ENCODE data around the gene ARL5C.

Gene ARL5C, protein sequence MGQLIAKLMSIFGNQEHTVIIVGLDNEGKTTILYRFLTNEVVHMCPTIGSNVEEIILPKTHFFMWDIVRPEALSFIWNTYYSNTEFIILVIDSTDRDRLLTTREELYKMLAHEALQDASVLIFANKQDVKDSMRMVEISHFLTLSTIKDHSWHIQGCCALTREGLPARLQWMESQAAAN

DNA sequence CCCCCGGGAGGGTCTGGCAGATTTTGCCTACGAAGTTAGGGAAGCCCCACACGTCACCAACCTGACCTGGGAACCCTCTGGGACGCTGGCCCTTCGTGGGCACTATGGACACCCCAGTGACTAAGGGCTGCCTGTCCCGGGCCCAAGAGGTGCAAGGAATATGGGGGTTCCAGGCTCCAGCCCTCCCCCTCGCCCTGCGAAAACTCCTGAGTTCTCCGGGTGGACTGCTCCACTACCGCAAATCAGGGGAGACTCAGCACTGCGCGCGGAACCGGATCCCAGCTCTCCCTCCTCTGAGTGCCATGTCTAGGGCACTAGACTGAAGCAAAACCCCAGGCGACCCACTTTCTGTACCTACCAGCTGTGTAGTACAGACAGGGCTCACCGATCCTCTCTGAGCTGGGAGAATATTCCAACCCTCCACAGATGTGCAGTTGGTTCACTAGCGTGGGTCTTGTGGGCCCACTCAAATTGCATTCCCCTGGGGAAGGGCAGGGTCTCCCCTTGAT lies at the start of gene ARL5C:
ARL5C (minus strand) TSS at position 321 of the 509 bp plus-strand sequence. CDS start 401 bp downstream, outside the sequence.
- no peak for DNase-seq (ENCODE audit: low read depth, low spot score)
- H3K27ac ChIP-seq, result no peak within 1 kb of the TSS

DNA sequence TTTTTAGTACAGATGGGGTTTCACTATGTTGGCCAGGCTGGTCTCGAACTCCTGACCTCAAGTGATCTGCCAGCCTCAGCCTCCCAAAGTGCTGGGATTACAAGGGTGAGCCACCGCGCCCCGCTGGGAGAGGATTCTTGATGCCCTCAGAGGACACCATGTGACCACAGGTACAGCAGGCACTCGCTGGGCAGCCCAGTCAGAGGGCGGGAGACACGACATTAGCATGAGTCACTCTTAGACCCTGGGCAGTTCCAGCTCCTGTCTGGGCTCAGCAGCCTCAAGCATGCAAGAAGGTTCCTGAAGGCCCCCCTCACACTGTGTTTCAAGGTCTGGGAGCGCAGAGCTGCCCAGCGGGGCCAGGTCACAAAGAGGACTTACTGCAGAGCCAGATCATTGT lies 47.9 kb upstream of the ARL5C start:
- H3K27ac ChIP-seq, result no peak overlapping the region
- DNase-seq (ENCODE audit: low read depth, low spot score), result peak; percentile 16

DNA sequence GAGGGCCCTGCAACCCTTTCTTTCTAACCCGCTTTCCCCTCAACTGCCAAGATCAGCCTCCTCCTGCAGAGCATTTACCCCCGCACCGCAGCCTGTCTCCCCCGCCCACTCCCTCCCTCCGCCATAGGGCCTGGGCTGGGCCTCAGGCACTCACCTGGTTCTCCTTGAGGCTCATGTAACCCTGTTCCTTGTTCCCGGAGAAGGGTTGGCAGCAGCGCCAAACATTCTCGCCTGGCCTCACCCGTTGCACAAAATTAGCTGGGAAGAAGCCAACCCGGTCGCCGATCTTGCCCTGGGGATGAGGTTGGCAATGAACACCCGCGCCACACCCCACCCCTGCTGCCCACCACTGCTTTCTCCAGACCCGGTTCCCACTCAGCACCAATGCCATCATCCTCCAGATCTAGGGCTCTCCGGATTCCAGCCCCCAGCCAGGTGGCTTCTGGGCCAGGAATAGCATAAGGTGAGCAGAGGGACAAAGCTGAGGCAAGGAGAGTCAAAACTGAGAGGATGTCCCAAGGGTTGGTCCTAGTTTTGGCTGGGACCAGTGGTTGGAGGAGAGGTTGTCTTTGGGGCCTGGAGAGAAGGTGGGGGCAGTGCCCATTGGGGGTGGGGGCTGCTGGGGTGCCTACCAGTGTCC lies 47.0 kb upstream of the ARL5C start:
- no peak for DNase-seq (ENCODE audit: low read depth, low spot score)
- no peak overlapping the region for H3K27ac ChIP-seq

DNA sequence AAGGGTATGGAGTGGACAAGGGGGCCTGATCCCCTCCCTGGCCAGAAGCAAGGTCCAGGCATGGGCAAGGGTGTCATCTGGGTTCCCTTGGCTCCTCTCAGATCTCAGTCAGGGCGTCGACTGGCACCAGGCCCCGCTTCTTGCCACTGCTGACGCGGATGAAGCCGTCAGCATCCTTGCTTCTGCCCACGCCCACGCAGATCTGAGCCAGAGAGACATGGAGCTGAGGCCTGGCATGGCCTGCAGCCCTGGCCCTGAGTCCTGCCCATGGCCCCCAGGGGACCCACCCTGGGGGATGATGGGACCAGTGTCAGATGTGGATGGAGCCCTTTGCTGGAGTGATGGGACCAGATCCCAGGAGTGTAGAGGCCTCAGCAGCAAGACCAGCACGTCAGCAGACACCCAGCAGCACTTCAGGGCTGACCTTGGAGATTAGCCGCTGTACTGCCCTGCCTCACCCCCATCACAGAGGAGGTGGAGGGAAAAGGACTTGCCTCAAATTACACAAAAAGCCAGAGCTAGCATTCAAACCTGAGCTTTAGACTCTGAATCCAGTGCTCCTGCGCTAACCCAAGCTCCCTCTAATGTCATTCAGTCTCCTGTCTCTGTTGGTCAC lies 46.3 kb upstream of the ARL5C start:
- no peak overlapping the region for H3K27ac ChIP-seq
- DNase-seq (ENCODE audit: low read depth, low spot score), result no peak

DNA sequence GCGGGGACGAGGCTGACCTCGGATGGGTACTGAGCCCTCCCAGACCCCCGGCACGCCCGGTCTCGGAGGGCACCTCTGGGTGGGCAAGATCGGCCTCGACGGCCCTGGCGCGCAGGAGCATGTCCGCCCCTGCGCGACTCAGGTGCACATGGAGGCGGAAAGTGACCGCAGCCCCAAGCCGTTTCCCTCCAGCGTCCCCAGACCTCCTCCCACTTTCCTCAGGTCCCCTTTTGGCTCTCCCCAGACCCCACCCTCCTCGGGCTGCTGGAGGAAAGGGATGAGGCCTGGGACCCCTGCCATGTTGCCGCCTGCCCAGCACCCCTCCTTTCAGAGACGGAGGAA lies 44.1 kb upstream of the ARL5C start:
- no peak for DNase-seq (ENCODE audit: low read depth, low spot score)
- H3K27ac ChIP-seq, result no peak overlapping the region

DNA sequence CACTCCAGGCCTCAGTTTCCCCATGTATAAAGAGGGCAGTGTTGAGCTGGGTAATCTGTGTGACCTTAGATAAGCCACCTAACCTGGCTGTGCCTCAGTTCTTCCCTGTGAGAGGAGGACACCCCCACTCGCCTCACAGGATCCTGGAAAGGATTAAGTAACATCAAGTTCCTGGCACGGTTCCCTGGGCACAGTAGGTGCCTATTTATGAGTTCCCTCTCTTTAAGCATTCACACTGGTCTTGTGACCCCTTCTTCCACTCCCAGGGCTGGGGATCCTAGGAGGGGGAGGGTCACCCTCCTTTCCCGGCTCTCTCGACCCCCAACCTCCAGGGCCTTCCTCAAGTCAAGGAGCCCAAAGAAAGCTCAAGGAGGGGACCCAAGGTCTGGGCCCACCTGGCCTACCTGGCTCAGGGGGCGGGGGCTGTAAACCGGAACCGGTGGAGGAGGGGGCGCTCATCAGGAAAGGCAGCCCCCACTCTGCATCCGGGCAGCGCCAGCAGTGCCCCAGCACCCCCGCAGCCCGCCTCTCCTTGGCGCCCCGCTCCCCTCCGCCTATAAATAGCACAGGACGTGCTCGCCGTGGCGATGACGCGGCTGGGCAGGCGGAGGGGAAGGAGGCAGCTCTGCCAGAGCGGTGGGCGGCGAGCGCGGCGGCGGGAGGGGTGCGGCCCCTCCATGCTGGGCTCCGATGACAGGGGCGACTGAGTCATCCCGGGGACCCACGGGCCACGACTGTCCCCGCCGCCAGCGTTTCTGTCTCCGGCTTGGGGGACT lies 43.5 kb upstream of the ARL5C start:
- H3K27ac ChIP-seq, result no peak overlapping the region
- DNase-seq (ENCODE audit: low read depth, low spot score), result no peak

DNA sequence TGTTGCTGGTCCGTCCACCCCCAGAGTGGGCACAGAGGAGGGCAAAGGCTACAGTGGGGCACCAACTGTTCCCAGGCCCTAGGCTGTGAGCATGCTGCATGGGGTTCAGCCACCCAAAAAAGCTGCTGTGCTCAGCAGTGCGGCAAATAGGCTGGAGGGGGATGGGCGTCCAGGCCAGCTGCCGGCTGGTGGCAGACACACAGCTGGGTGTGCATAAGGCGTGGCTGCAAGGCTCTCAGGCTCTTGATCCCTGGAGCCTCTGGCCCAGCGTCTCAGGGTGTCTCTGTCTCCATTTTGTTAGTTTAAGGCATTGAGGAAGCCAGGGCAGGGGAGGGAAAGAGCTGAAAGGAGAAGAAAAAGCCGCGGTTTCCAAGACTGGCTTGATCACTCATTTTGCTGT lies 42.9 kb upstream of the ARL5C start:
- H3K27ac ChIP-seq, result no peak overlapping the region
- DNase-seq (ENCODE audit: low read depth, low spot score), result no peak

DNA sequence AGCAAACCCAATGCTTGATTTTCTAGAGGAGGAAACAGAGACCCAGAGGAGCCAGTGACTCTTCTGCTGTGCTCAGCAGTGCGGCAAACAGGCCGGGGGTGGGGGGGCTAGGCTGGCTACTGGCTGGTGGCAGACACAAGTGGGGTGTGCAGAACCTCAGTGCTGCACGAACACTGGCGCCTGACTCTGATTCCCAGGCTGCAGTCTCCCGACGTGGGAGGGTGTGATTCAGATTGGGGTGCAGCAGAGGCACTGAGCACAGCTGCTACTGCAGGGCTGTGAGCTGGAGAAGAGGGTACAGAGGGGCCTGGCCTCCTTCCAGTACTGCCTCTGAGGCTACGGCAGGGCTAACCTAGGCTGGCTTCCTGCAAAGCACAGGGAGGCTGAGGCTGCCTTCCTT lies 42.2 kb upstream of the ARL5C start:
- no peak for DNase-seq (ENCODE audit: low read depth, low spot score)
- no peak overlapping the region for H3K27ac ChIP-seq

DNA sequence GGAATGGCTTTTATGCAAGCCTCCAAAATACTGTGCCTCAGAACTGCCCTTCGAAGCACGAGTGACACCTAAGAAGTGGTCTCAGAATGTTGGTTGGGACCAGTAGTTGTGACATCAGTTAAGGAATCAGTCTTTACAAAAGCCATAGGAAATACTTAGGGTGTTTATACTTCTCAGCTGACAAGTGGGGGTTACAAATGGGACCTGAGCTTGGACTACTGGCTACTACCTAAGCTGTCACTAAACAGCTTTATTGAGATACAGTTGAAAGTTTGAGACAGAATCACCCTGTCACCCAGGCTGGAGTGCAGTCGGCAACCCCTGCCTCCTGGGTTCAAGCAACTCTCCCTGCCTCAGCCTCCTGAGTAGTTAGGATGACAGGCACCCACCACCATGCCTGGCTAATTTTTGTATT lies 39.2 kb upstream of the ARL5C start:
- no peak for DNase-seq (ENCODE audit: low read depth, low spot score)
- H3K27ac ChIP-seq, result no peak overlapping the region

DNA sequence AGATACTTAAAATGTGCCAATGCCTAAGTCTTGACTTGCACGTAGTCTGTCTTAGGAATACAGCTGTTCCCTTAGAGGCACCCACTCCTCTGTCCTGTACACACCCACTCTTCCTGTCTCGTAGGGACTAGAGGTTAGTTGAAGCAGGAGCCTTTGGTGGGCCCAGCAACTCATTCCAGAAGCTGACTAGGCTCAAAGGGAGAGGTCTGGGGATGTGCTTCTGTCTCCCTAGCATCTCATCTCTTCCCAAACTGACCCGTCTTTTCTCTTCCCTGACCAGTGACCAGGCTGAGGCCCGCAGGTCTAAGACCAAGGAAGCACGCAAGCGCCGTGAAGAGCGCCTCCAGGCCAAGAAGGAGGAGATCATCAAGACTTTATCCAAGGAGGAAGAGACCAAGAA lies 38.3 kb upstream of the ARL5C start:
- no peak for DNase-seq (ENCODE audit: low read depth, low spot score)

DNA sequence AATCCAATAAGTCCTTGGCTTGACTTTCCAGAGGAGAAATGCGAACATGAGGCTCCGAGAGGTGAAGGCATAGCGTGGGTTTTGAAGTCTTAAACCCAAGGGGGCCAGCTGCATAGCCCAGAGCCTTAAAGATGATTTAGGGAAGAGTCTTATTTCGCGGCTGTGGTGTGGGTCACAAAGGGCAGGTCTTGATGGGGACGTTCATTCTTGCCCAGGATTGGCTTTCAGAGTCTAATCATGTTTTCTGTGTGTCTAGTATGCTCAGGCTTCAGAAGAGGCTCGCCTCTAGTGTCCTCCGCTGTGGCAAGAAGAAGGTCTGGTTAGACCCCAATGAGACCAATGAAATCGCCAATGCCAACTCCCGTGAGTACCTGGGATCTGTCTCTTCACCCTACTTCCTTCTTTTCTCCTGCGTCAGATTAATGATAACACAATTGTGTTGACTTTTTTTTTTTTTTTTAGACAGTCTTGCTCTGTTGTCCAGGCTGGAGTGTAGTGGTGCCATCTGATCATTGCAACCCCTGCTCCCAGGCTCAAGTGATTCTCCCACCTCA lies 35.1 kb upstream of the ARL5C start:
- peak overlapping the region; percentile 84 for H3K27ac ChIP-seq
- DNase-seq (ENCODE audit: low read depth, low spot score), result no peak

More for the DNA sequence above, 38.3 kb upstream of the ARL5C start:
- no peak overlapping the region for H3K27ac ChIP-seq

DNA sequence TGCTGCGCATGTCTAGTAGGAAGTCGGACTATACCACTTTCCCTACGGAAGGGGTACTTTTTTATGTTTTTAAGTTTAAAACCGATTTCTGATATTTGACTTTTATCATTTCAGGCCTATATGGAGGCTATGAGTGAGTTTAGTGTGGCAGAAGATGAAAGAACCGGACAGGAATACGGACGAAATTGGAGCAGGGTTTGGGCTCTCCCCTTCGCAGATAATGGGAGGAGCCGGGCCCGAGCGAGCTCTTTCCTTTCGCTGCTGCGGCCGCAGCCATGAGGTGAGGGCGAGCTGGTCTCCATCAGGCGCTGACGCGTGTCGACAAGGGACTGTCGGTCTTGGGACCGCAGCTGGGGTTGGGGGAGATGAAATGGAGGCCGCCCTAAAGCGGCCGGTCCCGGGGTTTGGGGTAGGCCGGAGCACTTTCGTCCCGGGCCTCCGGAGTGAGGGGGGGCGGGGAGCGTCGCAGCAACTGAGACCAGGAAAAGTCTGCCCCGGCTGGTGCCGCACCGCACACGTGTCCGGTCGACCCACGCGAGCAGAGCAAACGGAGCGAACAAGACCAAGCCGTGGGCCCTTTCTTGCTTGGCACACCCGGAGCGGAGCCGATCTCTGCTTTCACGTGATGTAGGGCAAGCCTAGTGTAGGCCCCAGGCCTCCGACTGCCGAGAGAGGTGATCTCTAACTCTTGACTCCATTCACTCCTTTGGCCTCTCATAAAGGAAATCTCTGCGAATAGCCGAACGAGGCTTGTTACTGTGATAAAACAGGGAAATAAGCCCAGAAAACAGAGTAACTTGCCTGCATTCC lies 34.3 kb upstream of the ARL5C start, which contains the start of gene RPL19:
RPL19 (plus strand) TSS at position 214 of the 810 bp plus-strand sequence; CDS start at position 276, 62 bp downstream.
- no peak for DNase-seq (ENCODE audit: low read depth, low spot score)
- H3K27ac ChIP-seq, result peak within 1 kb of the TSS; percentile 84

DNA sequence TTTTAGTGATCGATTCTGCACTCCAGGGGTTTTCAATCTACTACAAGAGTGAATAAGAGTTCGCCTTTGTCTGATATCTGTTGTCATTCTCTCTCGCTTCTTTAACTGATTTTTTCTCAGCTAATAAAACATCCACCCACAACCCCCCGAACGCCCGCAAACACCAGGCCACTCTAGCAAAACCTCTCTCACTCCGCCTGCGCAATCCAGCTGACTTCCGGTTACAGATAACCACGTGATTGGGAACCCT lies 33.8 kb upstream of the ARL5C start:
- peak; percentile 67 for DNase-seq (ENCODE audit: low read depth, low spot score)
- peak overlapping the region; percentile 84 for H3K27ac ChIP-seq

DNA sequence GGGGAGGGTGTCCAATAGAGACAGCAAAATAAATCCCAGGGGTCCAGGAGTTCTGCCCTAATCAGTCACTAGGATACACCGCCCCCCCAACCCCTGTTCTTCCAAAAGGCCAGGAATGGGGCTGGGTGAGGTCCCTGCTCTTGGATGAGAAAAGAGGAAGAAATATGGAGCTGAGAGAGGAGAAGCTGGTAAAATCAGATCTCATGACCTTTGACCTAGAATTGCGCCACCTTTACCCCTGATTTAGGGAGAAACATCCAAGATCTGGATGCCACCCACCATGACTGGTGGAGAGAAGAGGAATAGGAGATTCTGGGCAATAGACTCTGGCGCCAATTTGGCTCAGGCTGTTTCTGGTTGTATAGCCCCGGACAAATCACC lies 32.2 kb upstream of the ARL5C start:
- H3K27ac ChIP-seq, result peak overlapping the region; percentile 32
- DNase-seq (ENCODE audit: low read depth, low spot score), result no peak

DNA sequence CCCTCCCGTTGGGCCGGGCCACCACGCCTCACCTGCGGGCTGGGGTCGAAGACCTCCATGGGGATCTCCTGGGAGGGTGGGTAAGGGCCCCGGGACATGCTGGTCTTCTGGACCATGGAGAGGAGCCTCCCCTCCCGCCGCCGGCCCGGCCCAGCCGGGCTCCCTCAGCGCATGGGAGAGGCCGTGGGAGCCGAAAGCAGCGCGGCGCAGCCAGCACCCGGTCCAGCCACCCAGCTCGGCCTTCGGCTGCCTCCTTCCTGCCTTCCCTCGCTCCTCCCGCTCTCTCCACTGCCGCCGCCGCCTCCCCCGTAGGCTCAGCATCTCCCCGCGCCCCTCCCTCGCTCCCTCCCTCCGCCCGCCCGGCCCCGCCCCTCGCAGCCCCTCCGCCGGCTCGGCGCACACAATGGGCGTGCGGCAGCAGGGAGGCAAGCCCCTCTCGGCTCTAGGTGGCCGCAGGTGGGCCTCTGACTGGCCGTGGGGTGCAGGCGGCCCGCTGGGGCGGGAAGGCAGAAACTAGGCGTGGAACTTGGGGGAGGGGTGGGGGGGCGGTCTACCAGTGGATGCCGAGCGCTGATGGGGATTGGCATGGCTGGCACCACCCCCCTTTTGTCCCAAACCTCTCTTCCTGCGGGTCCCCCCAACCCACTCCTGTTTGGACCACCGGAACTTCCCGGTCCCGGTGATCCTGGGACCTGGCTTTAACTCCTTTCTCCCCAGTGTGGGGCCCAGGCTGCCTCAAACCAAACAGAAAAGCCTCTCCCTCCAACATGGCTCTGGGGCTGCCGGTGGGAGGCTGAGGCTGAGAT lies 31.6 kb upstream of the ARL5C start, which contains the start of gene CACNB1:
CACNB1 (minus strand) TSS at position 290 of the 806 bp plus-strand sequence; CDS start at position 116, 174 bp downstream.
- H3K27ac ChIP-seq, result peak within 1 kb of the TSS; percentile 32
- no peak for DNase-seq (ENCODE audit: low read depth, low spot score)

DNA sequence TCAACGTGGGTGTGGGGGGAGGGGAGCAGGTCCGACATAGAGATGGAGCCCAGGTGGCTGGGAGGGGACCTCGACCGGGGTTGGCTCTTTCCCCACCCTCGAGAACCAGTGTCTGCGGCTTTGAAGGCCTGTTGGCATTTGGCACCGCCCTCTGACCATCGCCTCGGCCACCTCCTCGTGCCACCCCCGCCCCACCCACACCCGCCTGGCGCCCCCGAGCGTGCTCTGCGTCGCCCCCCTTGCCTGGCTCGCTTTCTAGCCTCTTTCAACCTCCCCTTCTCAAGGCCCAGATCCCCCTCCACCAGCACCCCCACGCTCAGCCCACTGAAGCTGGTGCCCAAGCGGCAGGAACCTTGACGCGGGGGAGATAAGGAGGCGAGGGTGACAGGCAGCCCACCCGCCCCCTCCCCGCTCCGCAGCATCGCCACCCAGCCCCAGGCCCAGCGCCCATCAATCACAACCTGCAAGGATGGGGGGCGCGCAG lies 30.9 kb upstream of the ARL5C start:
- peak overlapping the region; percentile 32 for H3K27ac ChIP-seq
- DNase-seq (ENCODE audit: low read depth, low spot score), result no peak

DNA sequence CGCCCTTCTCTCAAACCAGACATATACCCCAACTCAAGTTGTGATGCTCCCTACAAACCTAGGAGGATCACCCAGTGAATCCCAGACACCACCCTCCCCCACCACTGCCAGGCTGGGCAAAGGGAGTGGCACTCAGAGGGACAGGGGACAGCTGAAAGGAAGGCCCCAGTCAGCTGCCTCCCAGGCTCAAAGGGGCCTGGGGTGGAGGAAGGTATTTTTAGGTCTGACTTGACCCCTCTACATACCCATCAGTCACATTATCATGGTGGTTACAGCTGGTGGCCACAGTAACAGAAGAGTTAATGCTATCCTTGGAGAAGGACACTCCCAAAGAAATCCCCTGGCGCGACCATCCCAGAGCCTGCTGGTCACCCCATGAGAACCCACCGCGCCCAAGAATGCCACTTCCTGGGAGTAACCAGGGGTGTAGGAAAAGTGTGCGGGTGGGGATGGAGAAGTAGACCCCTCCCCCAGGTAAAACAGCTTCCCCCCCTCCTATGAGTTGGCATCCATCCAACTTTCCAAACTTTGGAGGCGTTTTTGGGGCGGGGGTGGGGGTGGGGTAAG lies 30.4 kb upstream of the ARL5C start:
- DNase-seq (ENCODE audit: low read depth, low spot score), result no peak
- H3K27ac ChIP-seq, result peak overlapping the region; percentile 32

DNA sequence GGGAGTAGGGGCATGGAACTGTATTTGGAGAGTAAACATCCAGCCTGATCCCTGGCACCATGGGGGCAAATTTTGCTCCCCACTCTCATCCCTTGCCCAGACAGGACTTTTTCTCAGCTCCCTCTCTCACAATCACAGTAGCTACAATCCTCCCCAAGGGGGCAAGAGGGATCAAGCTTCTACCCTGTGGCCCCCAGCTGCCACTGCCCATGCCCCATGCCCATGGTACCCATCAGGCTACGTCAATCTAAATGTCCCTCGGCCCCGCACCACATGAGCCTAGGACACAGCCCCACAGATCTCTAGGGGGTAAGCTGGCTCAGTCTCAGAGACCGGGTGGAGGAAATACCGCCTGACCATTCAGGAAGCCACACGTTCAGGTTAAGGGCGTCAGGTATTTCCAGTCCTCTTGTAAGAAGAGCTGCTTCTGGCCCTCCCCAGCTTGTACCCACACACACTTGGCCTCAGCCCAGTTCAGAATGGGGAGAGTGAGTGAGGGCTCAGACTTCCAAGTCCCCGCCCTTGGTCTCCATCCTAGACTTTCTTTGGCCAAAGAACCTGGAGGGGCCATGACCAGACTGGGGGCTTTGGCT lies 29.7 kb upstream of the ARL5C start:
- peak overlapping the region; percentile 32 for H3K27ac ChIP-seq
- no peak for DNase-seq (ENCODE audit: low read depth, low spot score)
